H1 (cell line): Measurements from ENCODE around the gene OR51M1. TPM values are rescaled to one million over a fixed set of nuclear protein-coding genes. Genes with fewer than 3 reads are reported as not detected.
A peak's percentile ranks its signal among the peaks of the same experiment; 100 is the strongest.

Experiments
- CTCF ChIA-PET: fragments of 300-600 bp; sonication (Branson Sonifier 250); formaldehyde crosslinking; loops from one replicate; lab custom pipeline; 2021; ENCODE audit not compliant: partially characterized antibody; lab: Charles Lee
- POLR2A ChIA-PET: fragments of 300-600 bp; sonication (Branson Sonifier 250); formaldehyde crosslinking; loops from one replicate; lab custom pipeline; 2021; ENCODE audit warnings: inconsistent platforms; ENCODE audit not compliant: partially characterized antibody; lab: Charles Lee
- DNase-seq, 2 experiments: peaks; one replicate each; pipeline versions ENCODE4 v3.0.0 to v3.0.0-alpha.2; 2010 to 2022; ENCODE audit warnings: low spot score in 2 of 2, low read depth in 1 of 2, mixed read lengths in 1 of 2
- FAIRE-seq: peaks from 2 replicates; lab custom pipeline; 2011; peaks lifted over from hg19 to GRCh38; lab: Jason Lieb, UNC
- H2AFZ ChIP-seq: 2 replicates; pipeline ENCODE4 v1.8.1; 2012; ENCODE audit warnings: low read length, inconsistent platforms
- H2AK5ac ChIP-seq: 2 replicates; pipeline ENCODE4 v1.6.1; 2013; ENCODE audit warnings: low read depth, low read length
- H2BK120ac ChIP-seq: replicated peaks from 2 replicates; pipeline ENCODE3; 2013; ENCODE audit warnings: low read depth, low read length, inconsistent platforms
- H2BK12ac ChIP-seq: 2 replicates; pipeline ENCODE4 v1.6.1; 2013; ENCODE audit warnings: low read depth, low read length
- H2BK15ac ChIP-seq: 2 replicates; pipeline ENCODE4 v1.6.1; 2013; ENCODE audit warnings: low read length
- H2BK20ac ChIP-seq: 2 replicates; pipeline ENCODE4 v1.6.1; 2013; ENCODE audit warnings: low read length
- H2BK5ac ChIP-seq: 2 replicates; pipeline ENCODE4 v1.6.1; 2013; ENCODE audit warnings: low read depth, low read length
- H3K14ac ChIP-seq: 2 replicates; pipeline ENCODE4 v1.6.1; 2013; ENCODE audit warnings: inconsistent platforms; ENCODE audit not compliant: insufficient read length
- H3K18ac ChIP-seq: 2 replicates; pipeline ENCODE4 v1.6.1; 2013; ENCODE audit warnings: low read length; ENCODE audit errors: extremely low read depth
- H3K23ac ChIP-seq: 2 replicates; pipeline ENCODE4 v1.6.1; 2013; ENCODE audit warnings: inconsistent platforms; ENCODE audit not compliant: insufficient read length
- H3K23me2 ChIP-seq: 2 replicates; pipeline ENCODE4 v1.6.1; 2013; ENCODE audit warnings: low read depth, low read length
- H3K27ac ChIP-seq: 2 replicates; pipeline ENCODE4 v1.6.1; 2011; ENCODE audit warnings: low read depth, low read length, inconsistent platforms
- H3K27me3 ChIP-seq, 4 experiments: replicated peaks in 1 of 4; 1 replicate in 1 of 4; 2 replicates in 3 of 4; pipeline versions ENCODE4 v1.6.1 to v1.8.1; 2011 to 2013; ENCODE audit warnings: low read length in 3 of 4, mild to moderate bottlenecking in 3 of 4, inconsistent platforms in 2 of 4, mixed read lengths in 2 of 4, moderate library complexity in 1 of 4; ENCODE audit not compliant: control insufficient read depth in 3 of 4, insufficient read depth in 3 of 4; ENCODE audit errors: extremely low read depth in 1 of 4
- H3K36me3 ChIP-seq, 4 experiments: 2 replicates each; pipeline versions ENCODE4 v1.6.1 to v1.8.1; 2011 to 2013; ENCODE audit warnings: mild to moderate bottlenecking in 4 of 4, low read length in 3 of 4, moderate library complexity in 2 of 4, control low read depth in 1 of 4, inconsistent platforms in 1 of 4; ENCODE audit not compliant: insufficient read depth in 4 of 4, control insufficient read depth in 2 of 4
- H3K4ac ChIP-seq: replicated peaks from 2 replicates; pipeline ENCODE3; 2013; ENCODE audit warnings: low read length, low read depth, mixed read lengths, inconsistent platforms; ENCODE audit not compliant: insufficient read length
- H3K4me1 ChIP-seq, 4 experiments: replicated peaks in 1 of 4; 1 replicate in 1 of 4; 2 replicates in 3 of 4; pipeline versions ENCODE4 v1.6.1 to v1.8.1; 2011 to 2013; ENCODE audit warnings: low read length in 3 of 4, inconsistent platforms in 2 of 4, mixed read lengths in 1 of 4; ENCODE audit not compliant: insufficient read depth in 4 of 4, control insufficient read depth in 3 of 4
- H3K4me2 ChIP-seq, 2 experiments: 2 replicates each; pipeline versions ENCODE4 v1.6.1 to v1.8.1; 2011 to 2013; ENCODE audit warnings: low read depth in 2 of 2, low read length in 2 of 2, control low read depth in 1 of 2, inconsistent platforms in 1 of 2, mild to moderate bottlenecking in 1 of 2; ENCODE audit not compliant: insufficient read depth in 1 of 2
- H3K4me3 ChIP-seq, 4 experiments: fragments of 200-600, 300-600 bp in 1 of 4; sonication (generic), shearing (Covaris generic), sonication (Bioruptor Twin) in 1 of 4; 2 replicates each; pipeline versions ENCODE4 v1.5.1 to v1.8.1; 2011 to 2016; ENCODE audit warnings: low read length in 4 of 4, low read depth in 3 of 4, control low read depth in 2 of 4, inconsistent platforms in 2 of 4, mild to moderate bottlenecking in 2 of 4, mixed read lengths in 1 of 4, moderate library complexity in 1 of 4; ENCODE audit not compliant: insufficient read depth in 2 of 4; ENCODE audit errors: extremely low read depth in 1 of 4
- H3K56ac ChIP-seq: replicated peaks from 2 replicates; pipeline ENCODE3; 2013; ENCODE audit warnings: low read depth, mild to moderate bottlenecking, mixed read lengths, low read length, inconsistent platforms; ENCODE audit not compliant: insufficient read length
- H3K79me1 ChIP-seq: 2 replicates; pipeline ENCODE4 v1.6.1; 2013; ENCODE audit warnings: low read depth, low read length, control low read depth
- H3K79me2 ChIP-seq, 2 experiments: 2 replicates each; pipeline versions ENCODE4 v1.6.1 to v1.8.1; 2012 to 2013; ENCODE audit warnings: low read length in 2 of 2, mild to moderate bottlenecking in 2 of 2, inconsistent platforms in 1 of 2; ENCODE audit not compliant: insufficient read depth in 2 of 2, control insufficient read depth in 1 of 2
- H3K9ac ChIP-seq, 4 experiments: replicated peaks in 1 of 4; 1 replicate in 1 of 4; 2 replicates in 3 of 4; pipeline versions ENCODE4 v1.6.1 to v1.8.1; 2011 to 2013; ENCODE audit warnings: low read depth in 3 of 4, low read length in 3 of 4, control low read depth in 2 of 4, mild to moderate bottlenecking in 2 of 4, moderate library complexity in 2 of 4, inconsistent platforms in 1 of 4; ENCODE audit errors: extremely low read depth in 1 of 4
- H3K9me3 ChIP-seq, 2 experiments: 2 replicates each; pipeline versions ENCODE4 v1.6.1 to v1.8.1; 2012 to 2013; ENCODE audit warnings: mild to moderate bottlenecking in 2 of 2, moderate library complexity in 2 of 2, control low read depth in 1 of 2, inconsistent platforms in 1 of 2, low read depth in 1 of 2, low read length in 1 of 2, mixed read lengths in 1 of 2; ENCODE audit not compliant: insufficient read depth in 2 of 2
- H4K20me1 ChIP-seq, 2 experiments: replicated peaks in 1 of 2; 2 replicates each; pipeline versions ENCODE3 to v1.8.1; 2011 to 2013; ENCODE audit warnings: inconsistent platforms in 2 of 2, low read length in 2 of 2, mild to moderate bottlenecking in 1 of 2; ENCODE audit not compliant: insufficient read depth in 2 of 2, control insufficient read depth in 1 of 2
- H4K5ac ChIP-seq: 2 replicates; pipeline ENCODE4 v1.6.1; 2013; ENCODE audit warnings: low read length, low read depth, mixed read lengths, inconsistent platforms; ENCODE audit not compliant: insufficient read length
- H4K8ac ChIP-seq: 2 replicates; pipeline ENCODE4 v1.8.0; 2013; ENCODE audit warnings: mild to moderate bottlenecking, moderate library complexity, low read length, inconsistent platforms; ENCODE audit not compliant: insufficient read depth; ENCODE audit errors: extremely low read depth
- H4K91ac ChIP-seq: replicated peaks from 2 replicates; pipeline ENCODE3; 2013; ENCODE audit warnings: low read length, mixed read lengths, inconsistent platforms; ENCODE audit not compliant: insufficient read length
- ASH2L ChIP-seq: fragments of 200-600, 300-600 bp; sonication (generic); IDR thresholded peaks from one replicate; pipeline ENCODE4 v1.7.1; 2017; ENCODE audit warnings: low read length
- HDAC2 ChIP-seq, 2 experiments: fragments of 300-600 bp in 1 of 2; sonication (generic) in 1 of 2; IDR thresholded peaks; 2 replicates each; pipeline ENCODE4 v1.6.1; 2011 to 2012; ENCODE audit warnings: low read depth in 2 of 2, low read length in 2 of 2, mild to moderate bottlenecking in 2 of 2, moderate library complexity in 2 of 2, borderline replicate concordance in 1 of 2, inconsistent platforms in 1 of 2
- PHF8 ChIP-seq: fragments of 200-600 bp; sonication (generic); conservative IDR thresholded peaks from 2 replicates; pipeline ENCODE4 v1.7.1; 2012; ENCODE audit warnings: low read depth, mild to moderate bottlenecking, inconsistent platforms, low read length, moderate library complexity
- POLR2AphosphoS5 ChIP-seq: IDR thresholded peaks from 2 replicates; pipeline ENCODE4 v1.6.1; 2011; ENCODE audit warnings: low read depth, low read length
- SAP30 ChIP-seq: fragments of 300-600 bp; sonication (generic); IDR thresholded peaks from 2 replicates; pipeline ENCODE4 v1.7.1; 2012; ENCODE audit warnings: low read length, moderate library complexity, mild to moderate bottlenecking, inconsistent platforms; ENCODE audit not compliant: insufficient read depth, insufficient replicate concordance
- TAF1 ChIP-seq: IDR thresholded peaks from 2 replicates; pipeline ENCODE4 v1.6.1; 2011; ENCODE audit warnings: mild to moderate bottlenecking, low read depth, low read length
- TBP ChIP-seq: IDR thresholded peaks from 2 replicates; pipeline ENCODE4 v1.6.1; 2011; ENCODE audit warnings: low read depth, low read length, improper control_type of control experiment
- ZNF274 ChIP-seq: IDR thresholded peaks from 2 replicates; pipeline ENCODE4 v1.7.0; 2012; ENCODE audit warnings: low read length, borderline replicate concordance; ENCODE audit errors: extremely low read depth
- WGBS, 2 experiments: shearing (Covaris generic) in 1 of 2; methylation state at CpG; one replicate each; pipeline versions ENCODE4 v1.1.6 to v1.1.7; 2013 to 2015; ENCODE audit warnings: low lambda C conversion rate in 2 of 2, mixed read lengths in 2 of 2, inconsistent platforms in 1 of 2, low coverage in 1 of 2, missing lambda C conversion rate in 1 of 2; ENCODE audit not compliant: insufficient replicate concordance in 2 of 2, insufficient coverage in 1 of 2, insufficient read length in 1 of 2; ENCODE audit errors: extremely low coverage in 1 of 2, missing lambda C conversion rate in 1 of 2; 5-methylcytosine and 5-hydroxymethylcytosine counted together
- polyA plus RNA-seq, 7 experiments: library from polyadenylated mRNA; depleted of rRNA in 3 of 7; stranded (reverse) in 5 of 7; unstranded in 2 of 7; fragments of >200 nt in 5 of 7; fragments of 200-250 nt in 2 of 7; gene quantifications; 1 replicate in 5 of 7; 2 replicates in 1 of 7; 4 replicates in 1 of 7; pipeline versions ENCODE4 v1.2.1 to v1.2.3, GENCODE V29; 2011 to 2013; ENCODE audit warnings: missing spikeins in 2 of 7, mixed read lengths in 2 of 7
- total RNA-seq: library from RNA; stranded (reverse); fragmentation: NEBNext Ultra II Directional; extraction: Animal tissue kit (Norgen Biotek cat#: 25700); gene quantifications from 2 replicates; pipeline ENCODE4 v1.2.1, GENCODE V29; 2021
- TF ChIP-seq, protein P1 (sequence below), 3 experiments: IDR thresholded peaks; 1 replicate in 2 of 3; 2 replicates in 1 of 3; pipeline versions ENCODE4 v1.5.1 to v1.6.1; 2011; ENCODE audit warnings: low read length in 3 of 3, mild to moderate bottlenecking in 3 of 3, inconsistent platforms in 2 of 3, low read depth in 1 of 3, moderate library complexity in 1 of 3; ENCODE audit not compliant: insufficient read depth in 1 of 3; ENCODE audit errors: control extremely low read depth in 1 of 3

OR51M1 gene
- total and polyA plus RNA-seq, 2 of the 8 experiments (the other 6 are each of a cell fraction or from before 2014, with no cell fraction given), result 0.08 TPM; not detected in 1

DNA sequence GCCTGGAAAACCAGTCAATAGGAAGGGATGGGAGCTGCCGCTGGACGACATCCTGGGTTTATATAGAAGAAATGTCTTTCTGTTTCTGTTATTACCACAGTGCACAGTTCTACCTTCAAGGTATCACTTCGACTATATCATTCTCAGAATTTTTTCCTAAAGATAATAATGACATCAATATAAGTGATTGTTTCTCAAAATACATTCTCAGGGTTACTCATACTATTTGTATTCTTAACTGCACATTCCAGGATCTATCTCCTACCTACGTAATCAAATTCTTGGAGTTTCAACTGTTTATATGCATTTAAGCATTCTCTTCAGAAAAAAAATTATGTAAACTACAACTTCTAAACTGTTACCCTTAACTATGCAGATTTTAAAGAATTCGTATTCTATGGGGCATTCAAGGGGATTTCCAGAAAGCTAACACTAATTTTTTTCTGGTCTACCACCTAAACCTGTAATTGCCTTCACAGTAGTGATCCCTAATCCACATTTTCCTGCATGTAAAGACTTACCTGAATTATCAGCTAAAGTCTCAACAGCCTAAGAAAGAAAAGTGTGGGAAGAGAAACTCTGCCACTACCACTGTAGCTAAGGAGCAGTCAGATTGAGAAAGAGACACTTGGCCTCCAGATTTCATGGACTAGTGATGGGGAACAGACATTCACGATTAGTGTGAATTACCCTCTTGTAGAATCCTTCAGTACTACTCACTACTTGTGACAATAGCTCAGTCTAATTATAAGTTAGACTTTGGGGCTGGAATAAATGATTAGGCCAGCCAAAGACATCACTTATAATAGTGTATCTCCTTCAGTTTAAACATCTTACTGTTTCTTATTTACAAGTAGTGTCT is 39.9 kb upstream of the OR51M1 start, which contains the start of gene OR51B5:
Gene OR51B5, minus strand, starts transcription at position 51 of the 862 bp plus-strand sequence. Its CDS starts 0 bp downstream, at position 51.
- no peak within 1 kb of the TSS for H3K4me2 ChIP-seq
- no peaks in the 10 kb centered on the region for H4K20me1 ChIP-seq
- peaks cover 0 to 4% (median 2%) of the 10 kb centered on the region in 4 experiments; a peak in 1 of 7 replicates for H3K4me1 ChIP-seq
- no peak within 1 kb of the TSS for H3K27ac ChIP-seq
- no peak within 1 kb of the TSS for H2AFZ ChIP-seq
- no peak within 1 kb of the TSS for H4K8ac ChIP-seq
- no peaks in the 10 kb centered on the region for H3K36me3 ChIP-seq
- H2BK12ac ChIP-seq, result 0 out of 2 replicates have a peak within 1 kb of the TSS, but pooled peaks have one; percentile 33
- no peaks in the 10 kb centered on the region for H3K9me3 ChIP-seq
- no peaks in the 10 kb centered on the region for H3K79me2 ChIP-seq
- DNase-seq (no peak), FAIRE-seq (no peak)
- WGBS, 2 experiments, result 85% methylated on average over 6 of the region's 6 CpGs; no CpG with 5 or more reads in 1 of the 2 experiments
- H2AK5ac ChIP-seq, result no peak within 1 kb of the TSS
- no peak within 1 kb of the TSS for H2BK15ac ChIP-seq
- no peak within 1 kb of the TSS for H4K91ac ChIP-seq
- no peak within 1 kb of the TSS for H3K4ac ChIP-seq
- no peak within 1 kb of the TSS for H3K18ac ChIP-seq
- H3K4me3 ChIP-seq, result no peak within 1 kb of the TSS
- H3K23me2 ChIP-seq, result no peaks in the 10 kb centered on the region
- no peak within 1 kb of the TSS for H2BK120ac ChIP-seq
- ChIA-PET CTCF (interaction anchor here (0.6 to 2.7 kb wide), 4 partner anchors 18 to 573 kb away, joined by 3 to 8 read pairs (median 3); no protein-coding TSS in a partner anchor), POLR2A (no interaction called here)
- no peak within 1 kb of the TSS for H2BK5ac ChIP-seq
- no peak within 1 kb of the TSS for H3K14ac ChIP-seq
- H3K56ac ChIP-seq, result no peak within 1 kb of the TSS
- H4K5ac ChIP-seq, result no peak within 1 kb of the TSS
- H3K23ac ChIP-seq, result no peak within 1 kb of the TSS
- no peak within 1 kb of the TSS for H3K9ac ChIP-seq
- no peak within 1 kb of the TSS for H2BK20ac ChIP-seq
- H3K27me3 ChIP-seq, result no peaks in the 10 kb centered on the region
- no peaks in the 10 kb centered on the region for H3K79me1 ChIP-seq
- no peak for TF ChIP-seq PHF8
- TF ChIP-seq TBP, result no peak
- TF ChIP-seq ZNF274, result no peak
- TF ChIP-seq, protein P1, sequence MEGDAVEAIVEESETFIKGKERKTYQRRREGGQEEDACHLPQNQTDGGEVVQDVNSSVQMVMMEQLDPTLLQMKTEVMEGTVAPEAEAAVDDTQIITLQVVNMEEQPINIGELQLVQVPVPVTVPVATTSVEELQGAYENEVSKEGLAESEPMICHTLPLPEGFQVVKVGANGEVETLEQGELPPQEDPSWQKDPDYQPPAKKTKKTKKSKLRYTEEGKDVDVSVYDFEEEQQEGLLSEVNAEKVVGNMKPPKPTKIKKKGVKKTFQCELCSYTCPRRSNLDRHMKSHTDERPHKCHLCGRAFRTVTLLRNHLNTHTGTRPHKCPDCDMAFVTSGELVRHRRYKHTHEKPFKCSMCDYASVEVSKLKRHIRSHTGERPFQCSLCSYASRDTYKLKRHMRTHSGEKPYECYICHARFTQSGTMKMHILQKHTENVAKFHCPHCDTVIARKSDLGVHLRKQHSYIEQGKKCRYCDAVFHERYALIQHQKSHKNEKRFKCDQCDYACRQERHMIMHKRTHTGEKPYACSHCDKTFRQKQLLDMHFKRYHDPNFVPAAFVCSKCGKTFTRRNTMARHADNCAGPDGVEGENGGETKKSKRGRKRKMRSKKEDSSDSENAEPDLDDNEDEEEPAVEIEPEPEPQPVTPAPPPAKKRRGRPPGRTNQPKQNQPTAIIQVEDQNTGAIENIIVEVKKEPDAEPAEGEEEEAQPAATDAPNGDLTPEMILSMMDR (IDR thresholded peaks at IDR 0.05; ENCODE audit: control extremely low read depth in 1 of 3, insufficient read depth in 1 of 3, low read depth in 1 of 3, low read length in 3 of 3), result no peak
- no peak for TF ChIP-seq POLR2AphosphoS5
- TF ChIP-seq HDAC2 (IDR thresholded peaks at IDR 0.05; ENCODE audit: borderline replicate concordance in 1 of 2, low read depth in 2 of 2, low read length in 2 of 2), result no peak
- no peak for TF ChIP-seq ASH2L
- TF ChIP-seq TAF1, result no peak
- TF ChIP-seq SAP30, result no peak
